ENCODE measurements around the gene HIVEP3. TPM values are rescaled to one million over a fixed set of nuclear protein-coding genes. Genes with fewer than 3 reads are reported as not detected.

Gene HIVEP3
- total RNA-seq, 1 experiment from 2014 or later: 1.4 TPM

- Histone ChIP-seq H3K4me1 (ENCODE audit: insufficient read depth, low read length) (no peaks in the 10 kb centered on the region), H3K23me2 (ENCODE audit: insufficient read length, low read depth, low read length, poor library complexity, severe bottlenecking) (no peaks in the 10 kb centered on the region), H3T11ph (ENCODE audit: low read length) (no peak overlapping the region), H3K9ac (ENCODE audit: extremely low read depth, insufficient read length, low read length) (no peak overlapping the region), H3K18ac (ENCODE audit: insufficient read length, low read depth, low read length) (no peak overlapping the region), H2BK120ac (ENCODE audit: low read depth, low read length, poor library complexity, severe bottlenecking) (no peak overlapping the region), H3K4me2 (ENCODE audit: insufficient read depth, insufficient read length, low read length) (no peak overlapping the region), H4K91ac (ENCODE audit: insufficient read length, low read depth, low read length) (no peak overlapping the region), H3K79me2 (ENCODE audit: insufficient read depth, low read length) (no peaks in the 10 kb centered on the region), H3K4ac (ENCODE audit: low read depth, low read length) (no peak overlapping the region), H4K8ac (replicated peaks; ENCODE audit: insufficient read length, low read depth, low read length) (no peak overlapping the region), H3K56ac (ENCODE audit: insufficient read length, low read depth, low read length) (no peak overlapping the region), H3K79me1 (ENCODE audit: insufficient read depth, low read depth, low read length, poor library complexity, severe bottlenecking) (no peaks in the 10 kb centered on the region), H2AFZ (ENCODE audit: low read length) (no peak overlapping the region), H2BK5ac (ENCODE audit: insufficient read length, low read length) (no peak overlapping the region), H3K14ac (ENCODE audit: insufficient read depth, low read length) (no peak overlapping the region), H2AK5ac (ENCODE audit: insufficient read length, low read length) (no peak overlapping the region), H2BK15ac (ENCODE audit: low read depth, low read length) (no peak overlapping the region), H3K23ac (ENCODE audit: insufficient read length, low read depth, low read length) (no peak overlapping the region), H4K20me1 (ENCODE audit: control insufficient read depth, insufficient read depth, insufficient read length) (no peaks in the 10 kb centered on the region), H3K27me3 (ENCODE audit: insufficient read depth, low read length) (no peaks in the 10 kb centered on the region), H3K9me3 (ENCODE audit: control insufficient read depth, low read depth, low read length) (no peaks in the 10 kb centered on the region), H4K5ac (ENCODE audit: insufficient read length, low read depth, low read length) (no peak overlapping the region), H2BK20ac (ENCODE audit: low read depth, low read length, poor library complexity, severe bottlenecking) (no peak overlapping the region), H3K27ac (ENCODE audit: insufficient read length, low read depth, low read length) (no peak overlapping the region), H2BK12ac (ENCODE audit: insufficient read length, low read depth, low read length) (no peak overlapping the region)
- H3K4me3 Mint-ChIP-seq: no peak overlapping the region
- peaks cover 0 to 5% (median 2%) of the 10 kb centered on the region in 3 experiments; a peak in 2 of 7 replicates for H3K36me3 Mint-ChIP-seq (ENCODE audit: insufficient read depth in 1 of 3, low read depth in 3 of 3)
- peaks cover 22 to 35% of the 10 kb centered on the region in 2 experiments; a peak in 4 of 5 replicates for H3K9me3 Mint-ChIP-seq
- DNase-seq: no peak
- peaks cover 0 to 3% of the 10 kb centered on the region in 2 experiments; a peak in 2 of 4 replicates for H3K4me1 Mint-ChIP-seq
- peaks cover 18% of the 10 kb centered on the region for H3K27me3 Mint-ChIP-seq (ENCODE audit: low read depth)
- no peak overlapping the region for H3K27ac Mint-ChIP-seq
- WGBS (ENCODE audit: extremely low coverage, insufficient read length, low lambda C conversion rate): 95% methylated on average over 6 of the region's 7 CpGs
- no peak for TF ChIP-seq CTCF (conservative IDR thresholded peaks at IDR 0.05)
Observed at GRCh38 chr1:41528726-41529605, 389.8 kb downstream of the HIVEP3 start.

Data from H9 (cell line).